Trophoblast cell (in vitro differentiated cells and primary cell): ENCODE measurements around the gene DOCK3.
A peak's percentile ranks its signal among the peaks of the same experiment; 100 is the strongest.

Experiments
- DNase-seq, 2 donors: peaks; one replicate each; pipeline ENCODE4 v3.0.0-alpha.2; 2016
- H2AFZ ChIP-seq: 2 replicates; pipeline ENCODE4 v1.6.1; 2013; ENCODE audit warnings: low read length, moderate library complexity, mild to moderate bottlenecking; ENCODE audit not compliant: insufficient read depth, poor library complexity
- H2AK5ac ChIP-seq: 2 replicates; pipeline ENCODE4 v1.6.1; 2013; ENCODE audit warnings: mild to moderate bottlenecking, low read length
- H2BK120ac ChIP-seq: 2 replicates; pipeline ENCODE4 v1.6.1; 2013; ENCODE audit warnings: low read length, mild to moderate bottlenecking, moderate library complexity; ENCODE audit not compliant: insufficient read depth, poor library complexity
- H2BK12ac ChIP-seq: 2 replicates; pipeline ENCODE4 v1.6.1; 2013; ENCODE audit warnings: mild to moderate bottlenecking, low read length, moderate library complexity
- H2BK5ac ChIP-seq: 2 replicates; pipeline ENCODE4 v1.6.1; 2013; ENCODE audit warnings: low read length, low read depth, moderate library complexity, mild to moderate bottlenecking; ENCODE audit not compliant: poor library complexity
- H3K14ac ChIP-seq: 2 replicates; pipeline ENCODE4 v1.6.1; 2013; ENCODE audit warnings: mild to moderate bottlenecking, low read length
- H3K18ac ChIP-seq: 2 replicates; pipeline ENCODE4 v1.6.1; 2013; ENCODE audit warnings: mild to moderate bottlenecking, low read length
- H3K23ac ChIP-seq: 2 replicates; pipeline ENCODE4 v1.6.1; 2013; ENCODE audit warnings: low read length
- H3K27ac ChIP-seq: 2 replicates; pipeline ENCODE4 v1.5.1; 2013; ENCODE audit warnings: low read depth, mild to moderate bottlenecking, inconsistent platforms, low read length, moderate library complexity
- H3K27me3 ChIP-seq: 2 replicates; pipeline ENCODE4 v1.6.1; 2013; ENCODE audit warnings: inconsistent platforms, mild to moderate bottlenecking, low read length, moderate library complexity; ENCODE audit not compliant: insufficient read depth
- H3K36me3 ChIP-seq, 2 experiments: 1 replicate in 1 of 2; 2 replicates in 1 of 2; pipeline ENCODE4 v1.6.1; 2013; ENCODE audit warnings: low read length in 2 of 2, mild to moderate bottlenecking in 2 of 2, moderate library complexity in 1 of 2; ENCODE audit not compliant: insufficient read depth in 2 of 2, control insufficient read depth in 1 of 2
- H3K4ac ChIP-seq: 2 replicates; pipeline ENCODE4 v1.6.1; 2013; ENCODE audit warnings: low read depth, mild to moderate bottlenecking, low read length, moderate library complexity
- H3K4me1 ChIP-seq, 2 experiments: 1 replicate in 1 of 2; 2 replicates in 1 of 2; pipeline ENCODE4 v1.6.1; 2013; ENCODE audit warnings: low read length in 2 of 2, mild to moderate bottlenecking in 2 of 2, moderate library complexity in 1 of 2; ENCODE audit not compliant: insufficient read depth in 2 of 2, control insufficient read depth in 1 of 2
- H3K4me2 ChIP-seq: 2 replicates; pipeline ENCODE4 v1.6.1; 2013; ENCODE audit warnings: inconsistent platforms, mild to moderate bottlenecking, low read length, moderate library complexity
- H3K4me3 ChIP-seq: 2 replicates; pipeline ENCODE4 v1.5.1; 2013; ENCODE audit warnings: mild to moderate bottlenecking, low read depth, low read length, inconsistent platforms
- H3K79me1 ChIP-seq: one replicate; pipeline ENCODE4 v1.6.1; 2013; ENCODE audit warnings: low read length
- H3K79me2 ChIP-seq: 2 replicates; pipeline ENCODE4 v1.6.1; 2013; ENCODE audit warnings: low read length, mild to moderate bottlenecking; ENCODE audit not compliant: control insufficient read depth, insufficient read depth, poor library complexity
- H3K9ac ChIP-seq: 2 replicates; pipeline ENCODE4 v1.6.1; 2013; ENCODE audit warnings: mild to moderate bottlenecking, low read length
- H3K9me3 ChIP-seq: 2 replicates; pipeline ENCODE4 v1.6.1; 2013; ENCODE audit warnings: low read depth, mild to moderate bottlenecking, control low read depth, inconsistent platforms, low read length; ENCODE audit not compliant: insufficient read depth
- H4K12ac ChIP-seq: 2 replicates; pipeline ENCODE4 v1.6.1; 2013; ENCODE audit warnings: low read depth, mild to moderate bottlenecking, low read length, moderate library complexity
- H4K8ac ChIP-seq: 2 replicates; pipeline ENCODE4 v1.6.1; 2013; ENCODE audit warnings: low read depth, mild to moderate bottlenecking, low read length, moderate library complexity
- H4K91ac ChIP-seq: one replicate; pipeline ENCODE4 v1.6.1; 2013; ENCODE audit warnings: low read depth, mild to moderate bottlenecking, low read length, moderate library complexity
- WGBS: extraction: QIAGEN DNeasy Blood & Tissue Kit; methylation state at CpG from one replicate; pipeline ENCODE4 v1.1.7; 2013; ENCODE audit warnings: missing lambda C conversion rate; ENCODE audit not compliant: insufficient read length, insufficient coverage; ENCODE audit errors: extremely low coverage; 5-methylcytosine and 5-hydroxymethylcytosine counted together

DOCK3 gene

DNA sequence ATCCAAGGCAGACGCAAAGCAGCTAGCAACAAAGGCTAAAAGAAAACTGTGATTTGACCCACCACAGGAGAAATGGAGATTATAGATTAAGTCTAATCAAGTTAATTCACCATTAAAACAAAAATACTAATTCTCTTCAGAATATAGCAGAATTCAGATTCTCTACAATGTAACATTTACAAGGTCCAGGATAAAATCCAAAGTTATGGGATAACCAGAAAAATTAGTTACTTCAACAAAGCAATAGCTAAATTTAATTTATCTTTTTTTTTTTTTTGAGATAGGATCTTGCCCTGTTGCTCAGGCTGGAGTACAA lies 425.8 kb downstream of the DOCK3 start:
- Histone ChIP-seq H3K79me1 (no peaks in the 10 kb centered on the region), H3K4ac (no peak overlapping the region), H4K12ac (no peak overlapping the region), H3K18ac (no peak overlapping the region), H3K27me3 (no peaks in the 10 kb centered on the region), H3K9me3 (no peaks in the 10 kb centered on the region), H3K27ac (no peak overlapping the region), H4K8ac (no peak overlapping the region), H3K79me2 (no peaks in the 10 kb centered on the region), H3K4me3 (no peak overlapping the region), H2AK5ac (no peak overlapping the region), H3K4me1 (no peaks in the 10 kb centered on the region), H3K14ac (no peak overlapping the region), H2BK120ac (no peak overlapping the region), H3K36me3 (no peaks in the 10 kb centered on the region), H3K9ac (no peak overlapping the region), H3K23ac (no peak overlapping the region), H2BK5ac (no peak overlapping the region), H2AFZ (no peak overlapping the region), H4K91ac (no peak overlapping the region), H2BK12ac (no peak overlapping the region), H3K4me2 (no peak overlapping the region)
- no peak for DNase-seq
- WGBS, result no CpG with 5 or more reads among the region's 1 CpG

DNA sequence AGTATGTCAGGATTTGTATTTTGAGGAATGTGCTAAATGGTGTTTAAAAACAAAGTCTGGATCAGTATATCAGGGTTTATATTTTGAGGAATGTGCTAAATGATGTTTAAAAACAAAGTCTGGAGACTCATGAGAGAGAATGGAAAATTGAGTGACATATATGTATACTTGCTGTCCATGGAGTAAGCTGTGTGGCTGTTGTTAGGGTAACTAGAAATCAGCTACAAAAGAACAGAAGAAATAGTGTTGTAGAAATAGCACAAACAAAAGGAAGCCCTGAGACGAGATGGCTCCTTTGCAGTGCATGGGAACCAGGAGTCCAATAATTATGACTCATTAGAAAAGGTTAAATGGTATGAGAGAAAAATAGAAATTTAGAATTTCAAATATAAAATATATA lies 427.7 kb downstream of the DOCK3 start:
- H3K79me1 ChIP-seq, result no peaks in the 10 kb centered on the region
- H3K4me1 ChIP-seq, result no peaks in the 10 kb centered on the region
- no peaks in the 10 kb centered on the region for H3K79me2 ChIP-seq
- H3K9me3 ChIP-seq, result peaks cover 8% of the 10 kb centered on the region
- no peak overlapping the region for H2AK5ac ChIP-seq
- no peak overlapping the region for H3K4me2 ChIP-seq
- H2BK120ac ChIP-seq, result no peak overlapping the region
- H3K9ac ChIP-seq, result no peak overlapping the region
- H4K8ac ChIP-seq, result no peak overlapping the region
- H3K4me3 ChIP-seq, result no peak overlapping the region
- H3K4ac ChIP-seq, result no peak overlapping the region
- peaks cover 4 to 5% of the 10 kb centered on the region in 2 experiments for H3K36me3 ChIP-seq
- H4K12ac ChIP-seq, result no peak overlapping the region
- H3K27me3 ChIP-seq, result no peaks in the 10 kb centered on the region
- no peak overlapping the region for H4K91ac ChIP-seq
- no peak overlapping the region for H3K14ac ChIP-seq
- no peak overlapping the region for H3K18ac ChIP-seq
- WGBS, result no CpG with 5 or more reads among the region's 1 CpG
- no peak overlapping the region for H3K27ac ChIP-seq
- no peak overlapping the region for H2BK5ac ChIP-seq
- DNase-seq, result peak in 1 of 2 donors; percentile 2
- H2AFZ ChIP-seq, result no peak overlapping the region
- no peak overlapping the region for H3K23ac ChIP-seq
- no peak overlapping the region for H2BK12ac ChIP-seq

DNA sequence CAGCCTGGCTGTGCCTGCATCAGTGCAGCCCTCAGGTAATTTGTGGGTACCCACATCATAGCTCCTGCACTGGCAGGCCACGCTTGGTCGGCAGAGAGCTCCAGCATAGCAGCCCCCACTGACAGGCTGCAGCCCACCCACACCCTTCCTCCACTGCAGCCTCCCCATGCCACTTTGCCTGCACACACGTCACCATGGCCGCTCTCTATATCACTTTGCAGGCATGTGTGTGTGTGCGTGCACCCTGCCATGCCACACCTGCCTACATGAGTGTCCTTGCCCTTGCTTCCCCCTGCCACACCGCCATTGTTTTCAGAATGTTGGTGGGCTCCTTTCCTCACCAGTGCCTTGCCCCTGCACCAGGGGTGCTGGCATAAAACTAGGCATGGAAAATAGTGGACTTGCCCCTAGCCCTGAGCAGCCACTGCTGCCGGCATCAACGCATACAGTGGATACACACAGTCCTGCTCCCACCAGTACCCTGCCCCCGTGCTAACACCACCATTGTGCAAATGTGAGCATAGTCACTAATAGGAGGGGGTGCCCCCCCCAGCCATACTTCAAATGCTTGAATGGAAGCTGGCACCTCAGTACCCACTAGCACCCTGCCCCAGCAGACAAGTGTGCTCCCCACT lies 431.6 kb downstream of the DOCK3 start:
- H3K18ac ChIP-seq, result no peak overlapping the region
- H3K4me3 ChIP-seq, result peak overlapping the region; percentile 33
- H3K27ac ChIP-seq, result no peak overlapping the region
- WGBS, result no CpG with 5 or more reads among the region's 9 CpGs
- H3K4ac ChIP-seq, result no peak overlapping the region
- H2AFZ ChIP-seq, result no peak overlapping the region
- H3K9ac ChIP-seq, result no peak overlapping the region
- H2BK120ac ChIP-seq, result no peak overlapping the region
- H3K4me2 ChIP-seq, result no peak overlapping the region
- H3K79me1 ChIP-seq, result no peaks in the 10 kb centered on the region
- no peak overlapping the region for H3K14ac ChIP-seq
- H2BK12ac ChIP-seq, result no peak overlapping the region
- peaks cover 8% of the 10 kb centered on the region for H3K9me3 ChIP-seq
- no peak overlapping the region for H4K91ac ChIP-seq
- no peak for DNase-seq
- no peak overlapping the region for H4K8ac ChIP-seq
- no peak overlapping the region for H2BK5ac ChIP-seq
- H3K36me3 ChIP-seq, result peaks cover 4 to 5% of the 10 kb centered on the region in 2 experiments
- no peaks in the 10 kb centered on the region for H3K79me2 ChIP-seq
- no peak overlapping the region for H4K12ac ChIP-seq
- H3K27me3 ChIP-seq, result no peaks in the 10 kb centered on the region
- no peaks in the 10 kb centered on the region for H3K4me1 ChIP-seq
- H3K23ac ChIP-seq, result no peak overlapping the region
- H2AK5ac ChIP-seq, result no peak overlapping the region

- Histone ChIP-seq H3K4me3 (no peak overlapping the region), H3K79me1 (no peaks in the 10 kb centered on the region), H3K27ac (no peak overlapping the region), H3K4me1 (no peaks in the 10 kb centered on the region), H3K14ac (no peak overlapping the region), H3K4me2 (no peak overlapping the region), H2AK5ac (no peak overlapping the region), H4K91ac (no peak overlapping the region), H3K4ac (no peak overlapping the region), H2BK5ac (no peak overlapping the region), H3K79me2 (no peaks in the 10 kb centered on the region), H3K27me3 (no peaks in the 10 kb centered on the region), H2AFZ (no peak overlapping the region), H4K12ac (no peak overlapping the region), H3K9me3 (peaks cover 8% of the 10 kb centered on the region), H4K8ac (no peak overlapping the region), H3K18ac (no peak overlapping the region), H2BK120ac (no peak overlapping the region), H3K36me3 (peaks cover 4 to 5% of the 10 kb centered on the region in 2 experiments), H3K9ac (no peak overlapping the region), H2BK12ac (no peak overlapping the region), H3K23ac (no peak overlapping the region)
- no peak for DNase-seq
- no CpG with 5 or more reads among the region's 3 CpGs for WGBS
Observed at GRCh38 chr3:51110586-51110985, 435.9 kb downstream of the DOCK3 start.
